MCF 10A (cell line): ENCODE measurements around the gene CABP7. TPM values are rescaled to one million over a fixed set of nuclear protein-coding genes. Genes with fewer than 3 reads are reported as not detected.

ENCODE experiments used
- BruUV-seq: library from RNA; stranded (reverse); fragments of 400-500 nt; replicated peaks from 2 replicates; lab custom pipeline; 2021; lab: Mats Ljungman, UMichigan
- CTCF ChIA-PET: fragments of 300-600 bp; sonication (Branson Sonifier 250); formaldehyde crosslinking; extraction: SDS; loops from one replicate; lab custom pipeline; 2021; ENCODE audit warnings: antibody characterized with exemption, inconsistent platforms; lab: Yijun Ruan, JAX
- POLR2A ChIA-PET: fragments of 300-600, 350-650 bp; sonication (Branson Sonifier 250); formaldehyde crosslinking; extraction: SDS; loops from one replicate; lab custom pipeline; 2020; ENCODE audit warnings: antibody characterized with exemption, inconsistent platforms; lab: Yijun Ruan, JAX
- DNase-seq: peaks from one replicate; pipeline ENCODE4 v3.0.0-alpha.2; 2018; ENCODE audit not compliant: unreplicated experiment
- H3K27ac Mint-ChIP-seq: one replicate; pipeline ENCODE4 v1.8.0; 2022; ENCODE audit warnings: mild to moderate bottlenecking, low read depth, mixed read lengths; ENCODE audit not compliant: unreplicated experiment
- H3K27me3 Mint-ChIP-seq: one replicate; pipeline ENCODE4 v1.8.0; 2022; ENCODE audit warnings: mixed read lengths; ENCODE audit not compliant: insufficient read depth, unreplicated experiment
- H3K36me3 Mint-ChIP-seq: one replicate; pipeline ENCODE4 v1.8.0; 2022; ENCODE audit warnings: mild to moderate bottlenecking, moderate library complexity, mixed read lengths; ENCODE audit not compliant: insufficient read depth, unreplicated experiment
- H3K4me1 Mint-ChIP-seq: one replicate; pipeline ENCODE4 v1.8.0; 2022; ENCODE audit warnings: mixed read lengths; ENCODE audit not compliant: insufficient read depth, unreplicated experiment
- H3K4me3 Mint-ChIP-seq: one replicate; pipeline ENCODE4 v1.8.0; 2022; ENCODE audit warnings: mild to moderate bottlenecking, moderate library complexity, mixed read lengths; ENCODE audit not compliant: unreplicated experiment
- H3K9me3 Mint-ChIP-seq: one replicate; pipeline ENCODE4 v1.8.0; 2022; ENCODE audit warnings: mixed read lengths; ENCODE audit not compliant: unreplicated experiment
- intact Hi-C: fragments of 100-400 bp; cut with micrococcal nuclease; formaldehyde crosslinking; loops from 2 replicates; pipeline ENCODE4 v1.14.1; 2022
- total RNA-seq: library from RNA; stranded (reverse); gene quantifications from 2 replicates; pipeline ENCODE4 v1.2.3, GENCODE V29; 2022
- TF ChIP-seq, protein P1 (sequence below): fragments of 200-600 bp; IDR thresholded peaks from one replicate; pipeline ENCODE4 v1.8.0; 2022; ENCODE audit warnings: antibody characterized with exemption, mild to moderate bottlenecking; ENCODE audit not compliant: unreplicated experiment

Gene CABP7
- total RNA-seq, 1 experiment from 2014 or later = not detected

DNA sequence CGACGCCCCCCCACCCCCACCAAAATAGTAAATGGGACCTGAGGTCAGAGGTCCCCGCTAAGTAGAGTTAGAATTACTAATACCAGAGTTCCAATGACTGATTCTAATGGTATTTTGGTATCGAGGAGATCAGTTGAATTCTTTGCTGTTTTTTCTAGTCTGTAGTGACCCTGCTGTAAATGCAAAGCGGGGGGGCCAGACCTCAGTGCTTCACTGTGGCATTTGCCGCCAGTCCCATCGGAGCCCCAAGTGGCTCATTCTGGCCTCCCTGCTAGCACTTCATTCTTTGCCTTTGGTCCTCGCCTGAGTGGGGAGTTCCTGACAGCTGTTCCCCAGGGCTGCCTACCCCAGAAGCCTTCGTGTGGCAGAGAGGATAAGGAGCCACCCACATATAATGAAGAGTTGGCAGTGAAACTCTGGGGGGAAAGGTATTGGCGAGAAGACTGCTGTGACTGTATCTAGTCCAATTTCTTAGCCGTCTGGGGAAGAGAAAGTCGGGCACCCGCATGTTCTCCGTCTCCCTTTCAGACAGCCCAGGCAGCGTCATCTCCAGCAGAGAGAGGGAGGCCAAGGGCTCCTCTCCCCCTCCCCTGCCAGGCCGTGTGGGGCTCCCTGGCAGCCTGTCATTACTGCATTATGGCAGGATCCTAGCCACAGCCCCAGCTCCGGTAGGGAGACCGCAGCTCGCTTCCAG lies 19.4 kb upstream of the CABP7 start:
- DNase-seq = no peak
- Mint-ChIP-seq H3K9me3 (no peaks in the 10 kb centered on the region), H3K27ac (no peak overlapping the region), H3K36me3 (peaks cover 35% of the 10 kb centered on the region), H3K4me1 (no peaks in the 10 kb centered on the region), H3K4me3 (no peak overlapping the region), H3K27me3 (no peaks in the 10 kb centered on the region)
- ChIA-PET CTCF (no interaction called here), POLR2A (no interaction called here)
- intact Hi-C loops = loop anchor here (5.0 kb wide), 2 partner anchors 307 to 387 kb away; no protein-coding TSS in a partner anchor
- TF ChIP-seq, protein P1, sequence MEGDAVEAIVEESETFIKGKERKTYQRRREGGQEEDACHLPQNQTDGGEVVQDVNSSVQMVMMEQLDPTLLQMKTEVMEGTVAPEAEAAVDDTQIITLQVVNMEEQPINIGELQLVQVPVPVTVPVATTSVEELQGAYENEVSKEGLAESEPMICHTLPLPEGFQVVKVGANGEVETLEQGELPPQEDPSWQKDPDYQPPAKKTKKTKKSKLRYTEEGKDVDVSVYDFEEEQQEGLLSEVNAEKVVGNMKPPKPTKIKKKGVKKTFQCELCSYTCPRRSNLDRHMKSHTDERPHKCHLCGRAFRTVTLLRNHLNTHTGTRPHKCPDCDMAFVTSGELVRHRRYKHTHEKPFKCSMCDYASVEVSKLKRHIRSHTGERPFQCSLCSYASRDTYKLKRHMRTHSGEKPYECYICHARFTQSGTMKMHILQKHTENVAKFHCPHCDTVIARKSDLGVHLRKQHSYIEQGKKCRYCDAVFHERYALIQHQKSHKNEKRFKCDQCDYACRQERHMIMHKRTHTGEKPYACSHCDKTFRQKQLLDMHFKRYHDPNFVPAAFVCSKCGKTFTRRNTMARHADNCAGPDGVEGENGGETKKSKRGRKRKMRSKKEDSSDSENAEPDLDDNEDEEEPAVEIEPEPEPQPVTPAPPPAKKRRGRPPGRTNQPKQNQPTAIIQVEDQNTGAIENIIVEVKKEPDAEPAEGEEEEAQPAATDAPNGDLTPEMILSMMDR = no peak
- BruUV-seq = no TSS peak

DNA sequence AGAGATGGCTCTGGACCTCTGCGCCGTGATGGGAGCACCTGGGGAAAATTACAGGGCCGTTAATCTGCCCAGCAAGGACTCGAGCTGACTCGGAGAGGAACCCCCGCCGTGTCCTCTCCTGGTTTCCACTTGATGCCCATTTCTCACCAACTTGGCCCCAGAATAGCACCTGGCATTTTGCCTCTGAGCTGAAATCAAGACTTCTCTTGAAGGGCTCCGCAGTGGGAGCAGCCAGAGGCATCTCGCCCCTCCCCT lies 19.0 kb upstream of the CABP7 start:
- no peaks in the 10 kb centered on the region for H3K4me1 Mint-ChIP-seq
- no peaks in the 10 kb centered on the region for H3K9me3 Mint-ChIP-seq
- DNase-seq = no peak
- no peak overlapping the region for H3K4me3 Mint-ChIP-seq
- H3K36me3 Mint-ChIP-seq = peaks cover 30% of the 10 kb centered on the region
- CTCF ChIA-PET = interaction anchor here (0.8 kb wide), 1 partner anchor 96 kb away, joined by 3 read pairs; no protein-coding TSS in a partner anchor
- no peak overlapping the region for H3K27ac Mint-ChIP-seq
- H3K27me3 Mint-ChIP-seq = no peaks in the 10 kb centered on the region
- intact Hi-C loops = loop anchor here (5.0 kb wide), 2 partner anchors 306 to 386 kb away; no protein-coding TSS in a partner anchor
- POLR2A ChIA-PET = no interaction called here
- TF ChIP-seq, protein P1 = no peak
- BruUV-seq = no TSS peak

DNA sequence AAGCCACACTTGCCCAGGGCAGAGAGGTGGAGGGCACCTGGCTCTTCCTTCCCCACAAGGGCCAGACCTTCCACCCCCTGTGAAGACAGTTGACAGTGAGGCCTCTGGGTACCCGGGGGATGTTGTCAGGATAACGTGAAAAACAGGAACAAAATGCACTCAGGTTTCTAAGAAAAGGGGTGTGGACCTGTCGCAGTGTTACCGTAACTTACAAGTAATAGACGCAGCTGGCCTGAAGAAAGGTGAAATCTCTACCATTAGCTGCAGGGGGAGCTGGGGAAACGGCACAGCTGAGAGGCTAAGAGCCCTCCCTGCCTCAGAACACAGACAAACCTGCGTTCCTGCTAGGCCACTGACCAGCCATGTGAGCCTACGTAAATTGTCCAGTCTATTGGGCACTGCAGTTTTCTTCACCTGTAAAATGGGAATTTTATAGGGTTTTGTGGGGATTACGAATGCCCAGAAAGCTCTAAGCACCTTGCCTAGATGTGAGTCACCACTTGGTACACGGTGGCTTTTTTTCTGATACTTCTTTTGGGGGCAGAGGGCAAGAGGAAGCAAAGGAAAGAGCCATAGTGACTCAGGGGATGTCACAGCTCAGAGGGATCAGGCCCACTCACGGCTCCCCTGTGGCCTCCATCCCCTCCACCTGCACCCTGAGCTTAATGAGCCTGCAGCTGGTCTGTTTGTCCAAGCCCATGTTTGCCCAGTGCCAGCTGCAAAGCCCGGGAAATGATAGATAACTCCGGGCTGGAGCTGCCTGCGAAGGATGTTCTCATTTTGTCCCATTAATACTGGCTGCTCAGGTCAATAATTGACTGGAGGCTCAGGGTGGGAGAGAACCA lies 18.4 kb upstream of the CABP7 start:
- ChIA-PET POLR2A (no interaction called here), CTCF (interaction anchor here (0.8 kb wide), 1 partner anchor 95 kb away, joined by 3 read pairs; no protein-coding TSS in a partner anchor)
- H3K4me3 Mint-ChIP-seq = no peak overlapping the region
- DNase-seq = peak; percentile 25
- no peaks in the 10 kb centered on the region for H3K9me3 Mint-ChIP-seq
- H3K27ac Mint-ChIP-seq = no peak overlapping the region
- H3K36me3 Mint-ChIP-seq = peaks cover 26% of the 10 kb centered on the region
- no peaks in the 10 kb centered on the region for H3K27me3 Mint-ChIP-seq
- no peaks in the 10 kb centered on the region for H3K4me1 Mint-ChIP-seq
- TF ChIP-seq, protein P1 = peak; percentile 25
- intact Hi-C loops = loop anchor here (5.0 kb wide), 2 partner anchors 306 to 386 kb away; no protein-coding TSS in a partner anchor
- no TSS peak for BruUV-seq
